Hindlimb muscle (tissue), 1 donor: ENCODE results near the gene THRAP3. TPM values are rescaled to one million over a fixed set of nuclear protein-coding genes. Genes with fewer than 3 reads are reported as not detected.
"Not testable (repeated sequence)": the region's sequence is repeated elsewhere in the genome, so short reads cannot be mapped to it uniquely, and the experiment has no call there.

Experiments
- DNase-seq: peaks from one replicate; pipeline ENCODE4 v3.0.0-alpha.2; 2013
- polyA plus RNA-seq: library from polyadenylated mRNA; unstranded; fragments of 120-200 nt; gene quantifications from one replicate; pipeline ENCODE4 v1.2.1, GENCODE V29; 2013; ENCODE audit not compliant: insufficient read length

The THRAP3 gene
- polyA plus RNA-seq, 1 donor, result 99.8 TPM

DNA sequence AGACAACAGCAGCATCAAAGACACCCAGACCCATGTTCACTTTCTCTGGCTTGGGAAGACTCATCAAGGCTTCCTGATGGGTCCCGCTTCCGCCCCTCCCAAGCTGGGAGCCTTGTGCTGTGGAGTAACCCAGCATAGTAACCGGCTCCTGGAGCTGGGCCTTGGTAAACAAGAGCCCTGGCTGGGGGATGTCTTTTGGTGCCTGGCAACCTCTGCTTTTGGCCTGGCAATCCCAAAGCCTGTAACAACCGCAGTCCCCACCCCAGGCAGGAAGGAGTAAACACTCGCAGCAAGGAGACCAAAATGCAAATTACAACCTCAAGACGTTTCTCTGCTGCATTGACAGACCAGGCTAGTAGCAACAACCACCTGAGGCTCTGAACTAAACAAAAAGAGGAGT lies 16.9 kb upstream of the THRAP3 start:
- DNase-seq, result no peak

DNA sequence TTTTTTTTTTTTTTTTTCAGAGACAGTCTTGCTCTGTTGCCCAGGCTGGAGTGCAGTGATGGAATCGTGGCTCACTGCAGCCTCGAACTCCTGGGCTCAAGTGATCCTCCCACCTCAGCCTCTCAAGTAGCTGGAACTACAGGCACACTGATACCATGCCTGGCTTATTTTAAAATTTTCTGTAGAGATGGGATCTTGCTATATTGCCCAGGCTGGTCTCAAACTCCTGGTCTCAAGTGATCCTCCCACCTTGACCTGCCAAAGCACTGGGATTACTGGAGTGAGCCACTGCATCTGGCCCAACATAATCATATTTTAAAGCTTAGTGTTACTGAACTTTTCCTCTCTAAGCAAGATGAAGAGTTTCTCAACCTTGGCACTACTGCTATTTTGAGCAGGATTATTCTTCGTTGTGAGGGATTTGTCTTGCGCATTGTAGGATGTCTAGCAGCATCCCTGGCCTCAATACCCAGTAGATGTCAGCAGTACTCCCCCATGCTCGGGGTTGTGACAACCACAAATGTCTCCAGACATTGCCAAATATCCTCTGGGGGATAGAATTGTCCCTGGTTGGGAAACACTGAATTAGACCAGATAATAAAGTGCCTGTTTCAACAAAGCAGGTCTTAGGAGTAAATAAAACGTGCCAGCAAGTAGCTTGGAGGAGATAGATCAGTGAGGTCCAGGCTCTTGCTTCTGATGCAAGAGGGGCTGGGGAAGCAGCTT lies 15.1 kb upstream of the THRAP3 start:
- no peak for DNase-seq

- DNase-seq, result no peak
Measured at GRCh38 chr1:36211307-36211706, 12.9 kb upstream of the THRAP3 start.

- DNase-seq, result no peak
Measured at GRCh38 chr1:36211841-36212240, 12.4 kb upstream of the THRAP3 start.

DNA sequence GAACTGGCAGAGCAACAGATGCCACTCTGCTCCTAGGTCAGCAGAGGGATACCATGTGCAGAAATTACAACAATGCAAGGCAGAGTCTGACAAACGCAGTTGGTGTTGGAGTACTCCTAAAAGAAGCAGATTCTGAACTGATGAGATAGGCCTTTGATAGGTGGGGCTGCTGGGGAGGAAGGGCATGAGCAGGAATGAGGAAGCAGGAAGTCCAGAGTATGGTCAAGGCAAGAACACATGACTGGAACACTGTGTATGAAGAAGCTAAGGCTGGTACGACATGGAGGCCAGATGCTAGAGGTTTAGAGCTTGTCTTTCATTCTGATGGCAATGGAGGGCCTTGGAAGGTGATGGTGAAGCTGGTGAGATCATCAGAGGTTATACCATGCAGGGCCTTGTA lies 11.5 kb upstream of the THRAP3 start:
- no peak for DNase-seq

DNA sequence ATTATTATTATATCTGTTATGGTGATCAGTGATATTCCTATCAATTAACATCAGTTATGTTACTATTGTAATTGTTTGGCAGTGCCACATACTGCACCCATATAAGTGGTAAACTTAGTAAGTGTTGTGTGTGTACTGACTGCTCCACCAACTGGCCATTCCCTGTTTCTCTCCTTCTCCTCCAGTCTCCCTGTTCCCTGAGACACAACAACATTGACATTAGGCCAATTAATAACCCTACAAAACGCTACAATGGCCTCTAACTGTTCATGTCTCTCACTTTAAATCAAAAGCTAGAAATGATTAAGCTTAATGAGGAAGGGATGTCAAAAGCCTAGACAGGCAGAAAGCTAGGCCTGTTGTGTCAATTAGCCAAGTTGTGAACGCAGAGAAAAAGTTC lies 6.6 kb upstream of the THRAP3 start:
- no peak for DNase-seq

DNA sequence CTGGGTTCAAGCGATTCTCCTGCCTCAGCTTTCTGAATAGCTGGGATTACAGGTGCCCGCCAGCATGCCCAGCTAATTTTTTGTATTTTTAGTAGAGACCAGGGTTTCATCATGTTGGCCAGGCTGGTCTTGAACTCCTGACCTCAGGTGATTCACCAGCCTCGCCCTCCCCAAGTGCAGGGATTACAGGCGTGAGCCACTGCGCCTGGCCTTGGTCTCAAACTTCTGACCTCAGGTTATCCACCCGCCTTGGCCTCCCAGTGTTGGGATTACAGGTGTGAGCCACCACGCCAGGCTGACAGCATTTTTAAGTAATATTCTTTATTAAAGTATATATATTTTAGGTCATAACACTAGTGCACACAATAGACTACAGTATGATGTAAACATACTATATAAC lies 2.3 kb upstream of the THRAP3 start:
- not testable (repeated sequence) for DNase-seq

DNA sequence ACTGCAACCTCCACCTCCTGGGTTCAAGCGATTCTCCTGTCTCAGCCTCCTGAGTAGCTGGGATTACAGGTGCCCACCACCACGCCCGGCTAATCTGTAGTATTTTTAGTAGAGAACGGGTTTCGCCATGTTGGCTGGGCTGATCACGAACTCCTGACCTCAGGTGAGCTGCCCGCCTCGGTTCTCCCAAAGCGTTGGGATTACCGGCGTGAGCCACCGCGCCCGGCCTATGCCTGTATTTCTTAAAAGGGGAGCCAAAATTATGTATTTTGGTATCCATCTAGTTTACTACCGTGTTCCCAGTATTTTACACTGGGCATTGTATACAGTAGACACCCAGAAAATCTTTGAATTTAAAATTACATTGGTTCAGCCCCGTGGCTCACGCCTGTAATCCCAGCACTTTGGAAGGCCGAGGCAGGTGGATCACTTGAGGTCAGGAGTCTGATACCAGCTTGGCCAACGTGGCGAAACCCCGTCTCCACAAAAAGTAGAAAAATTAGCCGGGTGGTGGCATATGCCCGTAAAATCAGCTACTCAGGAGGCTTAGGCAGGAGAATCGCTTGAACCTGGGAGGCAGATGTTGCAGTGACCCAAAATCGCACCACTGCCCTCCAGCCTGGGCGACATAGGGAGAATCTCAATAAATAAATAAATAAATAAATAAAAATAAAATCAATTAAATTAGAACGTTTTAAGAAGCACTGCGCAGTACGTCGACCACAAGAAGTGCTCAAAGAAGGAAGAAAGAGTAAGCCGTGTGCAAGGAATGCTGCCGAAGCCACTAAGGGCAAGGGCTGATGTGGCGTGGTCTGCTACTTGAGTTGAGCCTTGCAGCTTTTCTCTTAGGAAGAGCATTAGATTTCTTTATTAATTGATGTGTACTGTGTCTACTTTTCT lies 1.5 kb upstream of the THRAP3 start:
- no peak for DNase-seq

DNA sequence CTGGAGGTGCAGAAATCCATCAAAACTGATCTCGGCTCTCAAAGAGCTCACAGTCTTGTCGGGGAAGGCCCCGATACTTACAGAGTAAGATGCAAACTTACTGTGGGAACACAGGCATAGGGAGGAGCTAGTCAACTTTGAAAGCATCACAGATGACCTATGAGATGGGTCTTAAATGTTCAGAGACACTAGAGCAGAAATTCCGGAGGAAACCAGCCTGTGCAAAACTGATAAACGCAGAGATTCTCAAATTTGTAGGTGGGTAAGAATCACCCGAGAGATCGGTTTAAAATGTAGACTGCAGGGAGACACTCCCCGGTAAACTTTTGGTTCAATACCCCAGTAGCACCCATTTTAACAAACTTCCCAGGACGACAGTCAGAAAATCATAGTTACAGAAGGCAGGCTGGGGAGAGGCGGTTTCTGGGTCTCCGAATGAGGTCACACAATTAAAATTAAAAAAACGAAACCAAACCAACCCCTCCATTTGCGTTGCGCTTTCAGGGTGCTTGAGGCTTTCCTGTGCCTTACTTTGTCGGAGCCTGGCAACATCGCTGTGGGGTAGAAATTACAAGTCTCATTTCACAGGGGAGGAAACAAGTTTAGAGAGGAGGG lies 755 bp upstream of the THRAP3 start:
- peak; percentile 66 for DNase-seq

GRCh38 chr1:36224537-36225282 lies 467 bp downstream of the THRAP3 start:
- DNase-seq, result no peak

GRCh38 chr1:36225283-36225899 lies 1.1 kb downstream of the THRAP3 start:
- DNase-seq, result no peak

DNA sequence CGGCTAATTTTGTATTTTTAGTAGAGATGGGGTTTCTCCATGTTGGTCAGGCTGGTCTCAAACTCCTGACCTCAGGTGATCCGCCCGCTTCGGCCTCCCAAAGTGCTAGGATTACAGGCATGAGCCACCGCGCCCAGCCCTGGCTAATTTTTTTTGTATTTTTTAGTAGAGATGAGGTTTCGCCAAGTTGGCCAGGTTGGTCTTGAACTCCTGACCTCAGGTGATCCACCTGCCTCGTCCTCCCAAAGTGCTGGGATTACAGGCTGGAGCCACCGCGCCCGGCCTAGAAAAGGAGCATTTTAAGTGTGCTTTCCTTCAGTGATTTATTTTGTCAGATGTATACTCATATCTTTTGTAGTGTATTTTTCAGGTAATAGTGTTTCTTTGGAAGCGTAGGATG lies 6.0 kb downstream of the THRAP3 start:
- DNase-seq, result not testable (repeated sequence)

DNA sequence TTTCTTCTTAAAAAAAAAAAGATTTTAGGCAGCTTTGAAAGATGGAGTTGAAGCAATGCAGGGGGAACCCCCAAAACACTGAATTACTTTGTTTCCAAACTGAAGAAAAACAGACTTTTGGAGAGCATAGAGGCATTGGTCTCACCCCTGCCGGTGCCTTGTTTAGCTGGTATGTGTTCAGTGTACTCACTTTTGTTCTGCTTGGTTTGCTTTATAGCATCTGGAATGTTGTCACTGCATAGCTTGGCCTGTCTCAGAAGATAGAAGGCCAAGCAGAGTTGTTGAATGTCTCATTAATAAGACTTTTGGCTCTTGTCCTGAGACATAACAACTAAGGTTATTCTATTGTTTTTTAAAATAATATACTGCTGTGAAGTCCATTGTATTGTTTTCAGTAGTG lies 6.9 kb downstream of the THRAP3 start:
- no peak for DNase-seq

DNA sequence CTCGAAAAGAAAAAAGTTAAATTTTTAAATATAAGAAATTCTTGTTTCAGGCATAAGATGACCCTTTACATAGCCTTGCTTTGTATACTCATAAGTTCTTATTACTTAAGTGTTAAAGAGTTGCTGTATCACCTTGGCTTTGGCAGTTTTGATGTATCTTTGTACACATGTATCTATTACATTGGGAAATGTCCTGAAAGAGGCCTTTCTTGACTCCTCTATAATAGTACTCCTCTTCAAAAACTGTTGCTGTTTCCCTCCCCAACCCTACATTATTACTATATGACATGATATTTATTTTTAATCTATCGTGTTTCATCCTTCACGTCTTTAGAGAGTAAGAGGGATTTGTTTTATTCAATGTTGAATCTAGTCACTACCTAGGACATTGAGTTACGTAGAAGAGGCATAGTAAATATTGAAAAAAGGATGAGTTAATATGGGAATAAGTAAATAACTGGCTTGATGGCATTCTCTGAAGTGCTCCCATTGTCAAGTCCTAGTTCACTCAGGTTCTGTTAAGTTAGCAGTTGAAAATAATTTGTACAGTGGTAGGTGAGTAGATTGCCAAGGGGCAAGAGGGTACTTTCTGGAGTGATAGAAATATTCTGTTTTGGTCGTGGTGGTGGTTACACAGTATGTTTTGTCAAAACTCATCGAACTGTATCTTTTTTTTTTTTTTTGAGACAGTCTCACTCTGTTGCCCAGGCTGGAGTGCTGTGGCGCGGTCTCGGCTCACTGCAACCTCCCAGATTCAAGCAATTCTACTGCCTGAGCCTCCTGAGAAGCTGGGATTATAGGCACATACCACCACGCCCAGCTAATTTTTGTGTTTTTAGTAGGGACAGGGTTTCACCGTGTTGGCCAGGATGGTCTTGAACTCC lies 8.2 kb downstream of the THRAP3 start:
- DNase-seq, result no peak

DNA sequence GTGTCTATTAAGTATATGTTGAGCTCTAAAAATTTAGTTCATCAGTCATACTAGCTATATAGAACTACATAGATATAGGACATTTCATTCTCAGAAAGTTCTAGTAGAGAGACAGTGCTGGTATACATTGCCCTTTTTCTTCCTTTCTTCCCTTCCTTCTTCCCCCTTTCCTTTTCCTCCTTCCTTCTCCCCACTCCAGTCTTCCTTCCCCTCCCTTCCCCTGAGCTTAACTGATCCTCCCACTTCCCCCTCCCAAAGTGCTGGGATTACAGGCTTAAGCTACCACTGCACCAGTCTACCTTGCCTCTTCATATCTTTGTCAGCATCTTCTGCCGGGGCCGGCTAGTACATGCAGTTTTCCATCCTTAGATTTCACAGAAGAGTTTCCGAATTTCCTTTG lies 12.1 kb downstream of the THRAP3 start:
- DNase-seq, result no peak

GRCh38 chr1:36238433-36238832 lies 14.2 kb downstream of the THRAP3 start:
- DNase-seq, result no peak

DNA sequence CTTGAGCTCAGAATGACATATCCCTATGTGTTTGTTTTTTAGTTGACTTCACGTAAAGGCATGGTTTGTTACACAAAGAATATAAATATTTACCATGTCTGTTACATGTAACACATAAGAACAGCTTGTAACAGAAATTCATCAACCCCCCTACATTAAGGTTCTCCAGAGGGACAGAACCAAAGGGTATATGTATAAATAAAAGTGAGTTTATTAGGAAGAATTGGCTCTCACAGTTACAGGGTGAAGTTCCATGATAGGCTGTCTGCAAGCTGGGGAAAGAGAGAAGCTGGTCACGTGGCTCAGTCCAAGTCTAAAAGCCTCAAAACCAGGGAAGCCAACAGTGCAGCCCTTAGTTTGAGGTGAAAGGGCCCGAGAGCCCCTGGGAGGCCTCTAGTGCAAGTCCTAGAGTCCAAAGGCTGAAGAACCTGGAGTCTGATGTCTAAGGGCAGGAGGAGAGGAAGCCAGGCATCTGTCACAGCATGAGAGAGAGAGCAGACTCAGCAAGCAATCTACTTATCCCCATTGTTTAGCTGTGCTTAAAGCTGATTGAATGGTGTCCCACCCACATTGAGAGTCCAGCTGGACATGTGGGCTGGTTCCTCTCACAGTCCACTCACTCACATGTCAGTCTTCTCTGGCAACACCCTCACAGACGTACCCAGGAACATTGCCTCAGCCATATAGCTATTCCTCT lies 15.8 kb downstream of the THRAP3 start:
- DNase-seq, result no peak

DNA sequence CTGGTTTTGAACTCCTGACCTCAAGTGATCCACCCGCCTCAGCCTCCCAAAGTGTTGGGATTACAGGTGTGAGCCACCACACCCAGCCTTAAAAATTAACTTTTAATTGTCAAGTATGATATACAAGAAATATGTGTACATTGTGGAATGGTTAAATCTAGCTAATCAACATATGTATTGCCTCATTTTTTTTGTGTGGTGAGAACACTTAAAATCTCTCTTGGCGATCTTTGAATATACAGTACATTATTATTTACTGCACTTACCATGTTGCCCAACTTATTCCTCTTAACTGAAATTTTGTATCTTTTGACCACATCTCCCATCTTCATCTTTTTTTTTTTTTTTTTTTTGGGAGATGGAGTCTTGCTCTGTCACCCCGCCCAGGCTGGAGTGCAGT lies 23.3 kb downstream of the THRAP3 start:
- DNase-seq, result no peak

DNA sequence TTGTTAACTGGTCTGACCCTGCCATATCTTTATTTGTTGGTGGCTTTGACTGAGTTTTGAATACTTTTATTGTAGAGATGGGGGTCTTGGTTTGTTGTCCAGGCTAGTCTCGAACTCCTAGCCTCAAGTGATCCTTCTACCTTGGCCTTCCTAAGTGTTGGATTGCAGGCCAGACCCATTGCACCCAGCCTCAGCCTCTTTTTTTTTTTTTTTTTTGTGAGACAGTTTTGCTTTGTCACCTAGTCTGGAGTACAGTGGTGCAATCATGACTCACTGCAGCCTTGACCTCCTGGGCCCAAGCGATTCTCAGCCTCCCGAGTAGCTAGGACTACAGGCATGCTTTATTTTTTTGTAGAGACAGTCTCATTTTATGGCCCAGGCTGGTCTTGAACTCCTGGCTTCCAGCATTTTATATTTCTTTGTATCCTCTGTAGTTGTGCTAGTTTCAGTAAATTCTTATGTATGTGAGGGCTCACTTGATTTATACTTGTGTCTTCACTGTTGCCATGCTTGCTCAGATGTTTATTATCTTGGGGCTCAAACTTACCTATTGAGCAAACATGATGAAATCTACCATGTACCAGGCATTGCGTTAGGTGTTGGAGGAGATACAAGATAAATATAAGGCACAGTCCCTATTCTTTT lies 24.1 kb downstream of the THRAP3 start:
- DNase-seq, result no peak
